Measurements from ENCODE around the gene ZNF45.

DNA sequence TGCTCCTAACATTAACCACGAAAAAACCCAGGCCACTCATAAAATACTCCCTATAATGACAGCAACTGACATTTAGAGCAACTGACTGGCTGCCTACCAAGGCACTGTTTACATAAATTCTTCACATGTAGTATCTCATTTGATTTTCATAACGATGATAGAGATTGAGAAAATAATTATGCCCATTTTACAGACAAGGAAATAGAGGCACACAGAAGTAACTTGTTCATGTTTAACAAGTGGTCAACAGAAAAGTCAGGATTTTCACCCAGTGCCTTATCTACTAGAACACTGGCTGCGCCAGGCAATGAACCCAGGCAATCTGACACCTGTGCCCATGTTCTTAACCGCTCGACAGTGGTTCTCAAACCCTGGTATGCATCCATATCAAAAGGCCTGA is 6.3 kb downstream of the ZNF45 start:
- TF ChIP-seq TAF1 (IDR thresholded peaks at IDR 0.05; ENCODE audit: borderline replicate concordance, low read depth, low read length) (no peak), EZH2phosphoT487 (IDR thresholded peaks at IDR 0.05; ENCODE audit: borderline replicate concordance, low read depth) (no peak), TCF12 (IDR thresholded peaks at IDR 0.05) (no peak), POLR2AphosphoS5 (IDR thresholded peaks at IDR 0.05; ENCODE audit: low read depth, low read length) (no peak), NRF1 (IDR thresholded peaks at IDR 0.05; ENCODE audit: low read depth, low read length) (no peak), RAD21 (IDR thresholded peaks at IDR 0.05; ENCODE audit: low read length) (no peak), SIN3A (IDR thresholded peaks at IDR 0.05; ENCODE audit: borderline replicate concordance, low read depth, low read length) (no peak), RCOR1 (IDR thresholded peaks at IDR 0.05; ENCODE audit: low read length) (no peak), JUND (IDR thresholded peaks at IDR 0.05) (no peak)
- TF ChIP-seq, protein P1, sequence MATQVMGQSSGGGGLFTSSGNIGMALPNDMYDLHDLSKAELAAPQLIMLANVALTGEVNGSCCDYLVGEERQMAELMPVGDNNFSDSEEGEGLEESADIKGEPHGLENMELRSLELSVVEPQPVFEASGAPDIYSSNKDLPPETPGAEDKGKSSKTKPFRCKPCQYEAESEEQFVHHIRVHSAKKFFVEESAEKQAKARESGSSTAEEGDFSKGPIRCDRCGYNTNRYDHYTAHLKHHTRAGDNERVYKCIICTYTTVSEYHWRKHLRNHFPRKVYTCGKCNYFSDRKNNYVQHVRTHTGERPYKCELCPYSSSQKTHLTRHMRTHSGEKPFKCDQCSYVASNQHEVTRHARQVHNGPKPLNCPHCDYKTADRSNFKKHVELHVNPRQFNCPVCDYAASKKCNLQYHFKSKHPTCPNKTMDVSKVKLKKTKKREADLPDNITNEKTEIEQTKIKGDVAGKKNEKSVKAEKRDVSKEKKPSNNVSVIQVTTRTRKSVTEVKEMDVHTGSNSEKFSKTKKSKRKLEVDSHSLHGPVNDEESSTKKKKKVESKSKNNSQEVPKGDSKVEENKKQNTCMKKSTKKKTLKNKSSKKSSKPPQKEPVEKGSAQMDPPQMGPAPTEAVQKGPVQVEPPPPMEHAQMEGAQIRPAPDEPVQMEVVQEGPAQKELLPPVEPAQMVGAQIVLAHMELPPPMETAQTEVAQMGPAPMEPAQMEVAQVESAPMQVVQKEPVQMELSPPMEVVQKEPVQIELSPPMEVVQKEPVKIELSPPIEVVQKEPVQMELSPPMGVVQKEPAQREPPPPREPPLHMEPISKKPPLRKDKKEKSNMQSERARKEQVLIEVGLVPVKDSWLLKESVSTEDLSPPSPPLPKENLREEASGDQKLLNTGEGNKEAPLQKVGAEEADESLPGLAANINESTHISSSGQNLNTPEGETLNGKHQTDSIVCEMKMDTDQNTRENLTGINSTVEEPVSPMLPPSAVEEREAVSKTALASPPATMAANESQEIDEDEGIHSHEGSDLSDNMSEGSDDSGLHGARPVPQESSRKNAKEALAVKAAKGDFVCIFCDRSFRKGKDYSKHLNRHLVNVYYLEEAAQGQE (IDR thresholded peaks at IDR 0.05; ENCODE audit: low read depth, low read length) = no peak
- TF ChIP-seq, protein P2, sequence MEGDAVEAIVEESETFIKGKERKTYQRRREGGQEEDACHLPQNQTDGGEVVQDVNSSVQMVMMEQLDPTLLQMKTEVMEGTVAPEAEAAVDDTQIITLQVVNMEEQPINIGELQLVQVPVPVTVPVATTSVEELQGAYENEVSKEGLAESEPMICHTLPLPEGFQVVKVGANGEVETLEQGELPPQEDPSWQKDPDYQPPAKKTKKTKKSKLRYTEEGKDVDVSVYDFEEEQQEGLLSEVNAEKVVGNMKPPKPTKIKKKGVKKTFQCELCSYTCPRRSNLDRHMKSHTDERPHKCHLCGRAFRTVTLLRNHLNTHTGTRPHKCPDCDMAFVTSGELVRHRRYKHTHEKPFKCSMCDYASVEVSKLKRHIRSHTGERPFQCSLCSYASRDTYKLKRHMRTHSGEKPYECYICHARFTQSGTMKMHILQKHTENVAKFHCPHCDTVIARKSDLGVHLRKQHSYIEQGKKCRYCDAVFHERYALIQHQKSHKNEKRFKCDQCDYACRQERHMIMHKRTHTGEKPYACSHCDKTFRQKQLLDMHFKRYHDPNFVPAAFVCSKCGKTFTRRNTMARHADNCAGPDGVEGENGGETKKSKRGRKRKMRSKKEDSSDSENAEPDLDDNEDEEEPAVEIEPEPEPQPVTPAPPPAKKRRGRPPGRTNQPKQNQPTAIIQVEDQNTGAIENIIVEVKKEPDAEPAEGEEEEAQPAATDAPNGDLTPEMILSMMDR (IDR thresholded peaks at IDR 0.05) = no peak
- TF ChIP-seq, protein P3, sequence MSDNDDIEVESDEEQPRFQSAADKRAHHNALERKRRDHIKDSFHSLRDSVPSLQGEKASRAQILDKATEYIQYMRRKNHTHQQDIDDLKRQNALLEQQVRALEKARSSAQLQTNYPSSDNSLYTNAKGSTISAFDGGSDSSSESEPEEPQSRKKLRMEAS (IDR thresholded peaks at IDR 0.05; ENCODE audit: low read depth) = no peak

All from SK-N-SH (cell line).